Osteoblast (primary cell): ENCODE results near the gene DCDC2C. TPM values are rescaled to one million over a fixed set of nuclear protein-coding genes. Genes with fewer than 3 reads are reported as not detected.

Source experiments
- DNase-seq: peaks from one replicate; pipeline ENCODE4 v3.0.0; 2011; ENCODE audit warnings: low spot score, mixed read lengths; ENCODE audit not compliant: insufficient read length; ENCODE audit errors: missing footprints
- H2AFZ ChIP-seq: 2 replicates; pipeline ENCODE4 v1.6.0; 2011; ENCODE audit warnings: mild to moderate bottlenecking, low read length
- H3K27ac ChIP-seq: 2 replicates; pipeline ENCODE4 v1.5.1; 2011; ENCODE audit warnings: mild to moderate bottlenecking, low read depth, low read length, moderate library complexity
- H3K27me3 ChIP-seq: 2 replicates; pipeline ENCODE4 v1.6.0; 2012; ENCODE audit warnings: mild to moderate bottlenecking, control low read depth, inconsistent platforms, low read length, moderate library complexity; ENCODE audit not compliant: insufficient read depth
- H3K36me3 ChIP-seq: 2 replicates; pipeline ENCODE4 v1.5.1; 2011; ENCODE audit warnings: mild to moderate bottlenecking, low read length, control low read depth, moderate library complexity; ENCODE audit not compliant: insufficient read depth
- H3K4me1 ChIP-seq: 2 replicates; pipeline ENCODE4 v1.5.1; 2011; ENCODE audit warnings: mild to moderate bottlenecking, low read length, control low read depth, moderate library complexity; ENCODE audit not compliant: insufficient read depth
- H3K4me2 ChIP-seq: 2 replicates; pipeline ENCODE4 v1.6.0; 2011; ENCODE audit warnings: mild to moderate bottlenecking, low read length; ENCODE audit not compliant: insufficient read depth
- H3K4me3 ChIP-seq: fragments of 200-600 bp; sonication (generic); 3 replicates; pipeline ENCODE4 v1.5.1; 2012; ENCODE audit warnings: mild to moderate bottlenecking, low read length, inconsistent platforms; ENCODE audit not compliant: insufficient read depth
- H3K79me2 ChIP-seq: 2 replicates; pipeline ENCODE4 v1.6.0; 2012; ENCODE audit warnings: mild to moderate bottlenecking, low read length, control low read depth, inconsistent platforms; ENCODE audit not compliant: insufficient read depth
- H3K9me3 ChIP-seq: 2 replicates; pipeline ENCODE4 v1.5.1; 2011; ENCODE audit warnings: low read depth, low read length, control low read depth
- H4K20me1 ChIP-seq: 2 replicates; pipeline ENCODE4 v1.6.0; 2012; ENCODE audit warnings: mild to moderate bottlenecking, low read length, control low read depth; ENCODE audit not compliant: insufficient read depth
- CTCF ChIP-seq: IDR thresholded peaks from 2 replicates; pipeline ENCODE4 v1.5.1; 2011; ENCODE audit warnings: mild to moderate bottlenecking, low read depth, low read length, moderate library complexity; ENCODE audit errors: extremely low read depth
- total RNA-seq: library from RNA; depleted of rRNA; stranded (reverse); fragments of >200 nt; gene quantifications from 2 replicates; pipeline ENCODE4 v1.2.3, GENCODE V29; 2012

Gene DCDC2C
- total RNA-seq, 1 donor = not detected

DNA sequence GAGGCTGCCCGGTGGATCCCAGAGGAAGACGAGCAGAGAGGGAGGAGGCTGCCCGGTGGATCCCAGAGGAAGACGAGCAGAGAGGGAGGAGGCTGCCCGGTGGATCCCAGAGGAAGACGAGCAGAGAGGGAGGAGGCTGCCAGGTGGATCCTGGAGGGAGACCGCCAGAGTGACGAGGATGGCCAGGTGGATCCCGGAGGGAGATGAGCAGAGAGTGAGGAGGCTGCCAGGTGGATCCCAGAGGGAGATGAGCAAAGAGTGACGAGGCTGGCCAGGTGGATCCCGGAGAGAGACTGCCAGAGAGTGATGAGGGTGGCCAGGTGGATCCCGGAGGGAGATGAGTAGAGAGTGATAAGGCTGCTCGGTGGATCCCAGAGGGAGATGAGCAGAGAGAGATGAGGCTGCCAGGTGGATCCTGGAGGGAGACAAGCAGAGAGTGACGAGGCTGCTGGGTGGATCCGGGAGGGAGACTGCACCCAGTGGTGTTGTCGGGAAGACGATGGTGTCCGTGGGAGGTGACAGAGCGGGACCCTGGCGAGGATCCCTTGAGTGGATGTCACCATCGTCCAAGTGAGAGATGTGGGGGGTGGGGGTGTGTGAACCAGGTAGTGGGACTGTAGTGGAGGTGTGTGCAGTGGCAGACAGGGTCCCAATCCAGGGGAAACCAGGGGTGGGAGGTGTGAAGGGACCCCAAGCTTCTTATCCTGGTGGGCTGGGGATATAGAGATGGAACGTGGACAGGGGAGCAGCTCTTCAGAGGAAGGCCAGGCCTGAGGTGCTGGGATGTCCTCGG, 22.3 kb downstream of the DCDC2C start:
- Histone ChIP-seq H3K4me1 (no peaks in the 10 kb centered on the region), H3K4me2 (no peak overlapping the region), H3K79me2 (no peaks in the 10 kb centered on the region), H4K20me1 (no peaks in the 10 kb centered on the region), H3K4me3 (no peak overlapping the region), H3K9me3 (no peaks in the 10 kb centered on the region), H3K27ac (no peak overlapping the region), H3K27me3 (no peaks in the 10 kb centered on the region), H2AFZ (no peak overlapping the region), H3K36me3 (no peaks in the 10 kb centered on the region)
- no peak for TF ChIP-seq CTCF
- no peak for DNase-seq

- H3K4me2 ChIP-seq = no peak overlapping the region
- DNase-seq = no peak
- no peaks in the 10 kb centered on the region for H3K4me1 ChIP-seq
- H3K9me3 ChIP-seq = no peaks in the 10 kb centered on the region
- no peak overlapping the region for H3K27ac ChIP-seq
- TF ChIP-seq CTCF = no peak
- no peaks in the 10 kb centered on the region for H3K27me3 ChIP-seq
- no peaks in the 10 kb centered on the region for H3K36me3 ChIP-seq
- no peak overlapping the region for H3K4me3 ChIP-seq
- no peaks in the 10 kb centered on the region for H4K20me1 ChIP-seq
- no peak overlapping the region for H2AFZ ChIP-seq
- no peaks in the 10 kb centered on the region for H3K79me2 ChIP-seq
These were observed 23.1 kb downstream of the DCDC2C start for GRCh38 chr2:3726511-3726910.

- H4K20me1 ChIP-seq = no peaks in the 10 kb centered on the region
- no peak overlapping the region for H3K27ac ChIP-seq
- H2AFZ ChIP-seq = no peak overlapping the region
- no peaks in the 10 kb centered on the region for H3K9me3 ChIP-seq
- H3K4me3 ChIP-seq = no peak overlapping the region
- no peak for DNase-seq
- H3K79me2 ChIP-seq = no peaks in the 10 kb centered on the region
- no peaks in the 10 kb centered on the region for H3K36me3 ChIP-seq
- H3K4me1 ChIP-seq = no peaks in the 10 kb centered on the region
- TF ChIP-seq CTCF = no peak
- no peaks in the 10 kb centered on the region for H3K27me3 ChIP-seq
- H3K4me2 ChIP-seq = peak overlapping the region; percentile 12
These were observed 24.1 kb downstream of the DCDC2C start for GRCh38 chr2:3727397-3728045.
